Adipose tissue (tissue), 3 donors: Measurements from ENCODE around the gene PLA2G7. TPM values are rescaled to one million over a fixed set of nuclear protein-coding genes. Genes with fewer than 3 reads are reported as not detected.

Experiments used
- polyA plus RNA-seq, 3 donors: library from polyadenylated mRNA; stranded (reverse); fragments of 200-250 nt; gene quantifications; one replicate each; pipeline ENCODE4 v1.2.3, GENCODE V29; 2013
- donor health status: healthy with polysubstance abuse.
- donor health status: Bipolar disorder and iron deficiency.
- donor health status: healthy.

PLA2G7 gene
- polyA plus RNA-seq, 3 donors, result 0.25 to 0.74 (median 0.34) TPM

Other genes with a start within 250 kb of the PLA2G7 start
- gene RCAN2, start 243.9 kb downstream of the PLA2G7 start, polyA plus RNA-seq, result 1 to 10 TPM; 1.9 to 8.4 (median 4.7) TPM
- gene CYP39A1, start 82.6 kb downstream of the PLA2G7 start, polyA plus RNA-seq, result 1 to 10 TPM; 1.7 to 4.9 (median 4.8) TPM
- gene SLC25A27, start 82.4 kb downstream of the PLA2G7 start, polyA plus RNA-seq, result 10 to 100 TPM in 1 of 3 donors, 1 to 10 TPM in 2; 8.2 to 11.0 (median 9.7) TPM
- gene TDRD6, start 47.5 kb downstream of the PLA2G7 start, polyA plus RNA-seq, result under 1 TPM; 0.07 to 0.34 (median 0.07) TPM
- not detected for gene ANKRD66, start 11.6 kb upstream of the PLA2G7 start, polyA plus RNA-seq
- gene MEP1A, start 58.0 kb upstream of the PLA2G7 start, polyA plus RNA-seq, result under 1 TPM in 2 of 3 donors, not detected in 1; 0.05 to 0.09 TPM
- gene ADGRF5, start 186.6 kb upstream of the PLA2G7 start, polyA plus RNA-seq, result 10 to 100 TPM in 2 of 3 donors, 1 to 10 TPM in 1; 5.8 to 47.7 (median 21.3) TPM